Measurements from ENCODE around the gene DCXR. TPM values are rescaled to one million over a fixed set of nuclear protein-coding genes. Genes with fewer than 3 reads are reported as not detected.

The DCXR gene
- 100 to 1,000 TPM in 3 of 4 donors, 10 to 100 TPM in 1; 89.1 to 162 (median 135) TPM for total RNA-seq

DNA sequence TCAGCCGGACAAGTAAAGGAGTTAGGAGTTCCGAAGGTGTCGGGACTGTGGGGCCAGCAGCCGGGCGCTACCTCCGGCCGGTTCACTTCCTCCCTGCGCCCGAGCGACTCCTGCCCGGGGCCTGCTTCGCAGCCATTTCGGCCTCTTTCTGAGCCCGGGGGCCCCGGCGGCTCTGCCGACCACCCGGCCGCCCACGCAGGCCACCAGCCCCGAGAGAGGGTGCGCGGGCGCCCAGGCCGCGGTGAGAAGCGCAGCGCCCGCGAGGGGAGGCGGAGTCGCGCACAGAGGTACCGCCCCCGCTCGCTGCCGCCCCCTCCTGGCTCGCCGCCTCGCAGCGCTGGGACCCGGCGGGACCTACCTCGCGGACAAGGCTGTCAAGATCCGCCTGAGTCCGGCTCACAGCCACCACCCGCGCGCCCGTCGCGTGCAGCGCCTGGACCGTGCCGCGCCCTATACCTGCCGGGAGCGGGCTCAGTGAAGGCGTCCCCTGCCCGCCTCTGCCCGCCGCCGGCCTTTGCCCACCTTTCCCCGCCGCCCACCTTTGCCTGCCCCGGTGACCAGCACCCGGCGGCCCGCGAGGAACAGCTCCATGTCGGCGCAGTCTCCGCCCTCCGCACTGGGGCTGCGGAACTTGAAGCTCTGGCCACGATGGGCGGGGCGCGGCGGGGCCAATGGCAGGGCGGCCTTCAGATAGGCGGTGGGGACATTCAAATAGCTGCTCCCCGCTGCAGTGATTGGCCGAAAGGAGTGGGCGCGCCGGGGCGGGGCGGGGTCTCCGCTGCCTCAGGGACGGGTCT is at the start of gene DCXR:
Gene DCXR, minus strand, starts transcription at position 606 of the 797 bp plus-strand sequence. Its CDS starts 15 bp downstream, at position 591.
- intact Hi-C loops (cut with DNase I), result no loop called here
- 0% methylated on average over 1 to 11 of the region's 92 CpGs for WGBS, 2 donors

DNA sequence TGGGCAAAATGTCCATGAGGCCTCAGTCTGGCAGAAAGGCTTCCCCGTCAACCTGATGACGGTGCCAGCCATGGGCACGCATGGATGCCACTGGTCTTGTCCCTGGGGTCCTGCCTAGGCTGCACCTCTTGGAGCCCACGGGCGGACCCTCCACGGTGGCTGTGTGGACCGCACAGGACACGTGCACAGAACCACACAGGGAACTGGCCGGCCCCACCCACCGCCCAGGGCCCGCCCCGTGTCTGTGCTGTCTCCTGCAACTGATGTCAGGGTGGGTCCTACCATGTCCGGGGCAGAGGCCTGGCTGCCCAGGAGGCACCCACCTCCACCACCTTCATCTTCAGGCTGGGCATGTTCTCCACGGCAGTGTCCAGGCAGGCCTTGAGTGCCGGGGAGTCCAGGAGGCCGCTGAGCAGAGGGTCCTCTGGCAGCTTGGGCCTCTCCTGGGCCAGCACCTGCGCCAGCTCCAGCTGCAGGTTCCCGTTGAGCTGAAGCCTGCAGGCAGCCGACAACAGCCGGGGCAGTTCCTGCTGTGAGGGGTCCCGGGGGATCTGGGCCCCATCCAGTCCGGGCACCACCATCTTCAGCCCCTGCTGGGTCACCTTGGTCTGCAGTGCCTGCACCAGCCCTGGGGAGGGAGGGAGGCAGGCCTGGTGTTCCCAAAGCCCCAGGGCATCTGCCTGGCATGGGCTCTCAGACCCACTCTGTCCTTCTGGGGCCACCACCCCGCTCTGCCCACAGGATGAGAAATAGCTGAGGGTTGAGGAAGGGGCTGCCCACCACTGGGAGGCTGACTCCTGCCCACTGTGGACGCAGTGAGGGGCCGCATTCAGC is 48.7 kb upstream of the DCXR start:
- Histone ChIP-seq H3K9me3 (no peaks in the 10 kb centered on the region), H3K27ac (no peak overlapping the region), H3K4me3 (no peak overlapping the region), H3K4me1 (no peaks in the 10 kb centered on the region), H3K27me3 (no peaks in the 10 kb centered on the region), H3K36me3 (peaks cover 90 to 100% (median 95%) of the 10 kb centered on the region in 3 donors)
- no peak for DNase-seq
- TF ChIP-seq, protein P1, sequence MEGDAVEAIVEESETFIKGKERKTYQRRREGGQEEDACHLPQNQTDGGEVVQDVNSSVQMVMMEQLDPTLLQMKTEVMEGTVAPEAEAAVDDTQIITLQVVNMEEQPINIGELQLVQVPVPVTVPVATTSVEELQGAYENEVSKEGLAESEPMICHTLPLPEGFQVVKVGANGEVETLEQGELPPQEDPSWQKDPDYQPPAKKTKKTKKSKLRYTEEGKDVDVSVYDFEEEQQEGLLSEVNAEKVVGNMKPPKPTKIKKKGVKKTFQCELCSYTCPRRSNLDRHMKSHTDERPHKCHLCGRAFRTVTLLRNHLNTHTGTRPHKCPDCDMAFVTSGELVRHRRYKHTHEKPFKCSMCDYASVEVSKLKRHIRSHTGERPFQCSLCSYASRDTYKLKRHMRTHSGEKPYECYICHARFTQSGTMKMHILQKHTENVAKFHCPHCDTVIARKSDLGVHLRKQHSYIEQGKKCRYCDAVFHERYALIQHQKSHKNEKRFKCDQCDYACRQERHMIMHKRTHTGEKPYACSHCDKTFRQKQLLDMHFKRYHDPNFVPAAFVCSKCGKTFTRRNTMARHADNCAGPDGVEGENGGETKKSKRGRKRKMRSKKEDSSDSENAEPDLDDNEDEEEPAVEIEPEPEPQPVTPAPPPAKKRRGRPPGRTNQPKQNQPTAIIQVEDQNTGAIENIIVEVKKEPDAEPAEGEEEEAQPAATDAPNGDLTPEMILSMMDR (IDR thresholded peaks at IDR 0.05), result no peak
- TF ChIP-seq POLR2A (IDR thresholded peaks at IDR 0.05), result no peak
- intact Hi-C loops (cut with DNase I), result no loop called here
- 100% methylated on average over 2 to 4 of the region's 25 CpGs for WGBS, 2 donors

More for the DNA sequence above, at the start of gene DCXR:
- Histone ChIP-seq H3K4me1 (peaks cover 16 to 50% (median 19%) of the 10 kb centered on the region in 3 donors), H3K4me3 (peak within 1 kb of the TSS; percentile 53 to 82 (median 64)), H3K27ac (peak within 1 kb of the TSS; percentile 93 to 98 (median 96)), H3K9me3 (no peaks in the 10 kb centered on the region), H3K27me3 (peaks cover 0 to 1% (median 0%) of the 10 kb centered on the region in 4 donors), H3K36me3 (peaks cover 0 to 20% (median 0%) of the 10 kb centered on the region in 3 donors)
- peak; percentile 87 for DNase-seq
- peak in 3 of 4 donors; percentile 58 to 95 (median 90) for TF ChIP-seq POLR2A (IDR thresholded peaks at IDR 0.05)
- TF ChIP-seq, protein P1 (IDR thresholded peaks at IDR 0.05), result peak; percentile 51 to 89 (median 77)

DNA sequence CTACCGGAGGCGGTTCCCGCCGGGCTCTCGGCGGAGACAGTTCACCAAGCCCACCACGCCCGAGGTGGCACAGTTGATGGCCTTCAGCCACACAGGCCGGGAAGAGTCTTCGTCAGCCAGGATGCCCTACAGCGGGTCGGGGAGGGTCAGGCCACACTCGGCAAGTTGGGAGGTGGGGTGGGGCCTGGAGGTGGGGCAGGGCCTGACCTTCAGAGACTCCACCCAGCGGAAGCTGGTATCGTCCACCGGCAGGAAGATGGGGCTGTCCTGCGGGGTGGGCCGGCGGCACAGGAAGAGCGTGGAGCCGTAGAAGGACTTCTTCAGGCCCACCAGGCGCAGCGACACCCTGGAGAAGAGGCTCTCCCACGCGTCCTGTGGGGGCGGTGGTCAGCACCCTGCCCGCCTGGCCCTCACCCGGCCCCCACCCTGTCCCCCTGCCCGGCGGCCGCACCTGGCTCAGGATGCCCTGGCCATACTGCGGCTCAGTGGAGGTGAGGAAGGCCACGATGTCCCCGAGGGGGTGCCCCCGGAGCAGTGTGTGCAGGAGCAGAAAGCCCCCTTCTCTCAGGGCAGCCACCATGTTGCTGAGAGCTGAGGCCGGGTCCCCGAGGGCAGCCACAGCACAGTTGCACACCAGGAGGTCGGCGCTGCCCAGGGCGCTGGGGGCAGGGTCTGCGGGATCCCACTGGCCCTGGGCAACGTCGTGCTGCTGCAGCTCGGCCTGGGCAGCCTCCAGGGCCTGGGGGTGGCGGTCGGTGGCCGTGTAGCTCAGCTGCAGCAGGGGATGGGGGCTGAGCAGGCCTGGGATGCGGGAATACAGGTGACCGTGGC is 47.7 kb upstream of the DCXR start:
- no peak for DNase-seq

DNA sequence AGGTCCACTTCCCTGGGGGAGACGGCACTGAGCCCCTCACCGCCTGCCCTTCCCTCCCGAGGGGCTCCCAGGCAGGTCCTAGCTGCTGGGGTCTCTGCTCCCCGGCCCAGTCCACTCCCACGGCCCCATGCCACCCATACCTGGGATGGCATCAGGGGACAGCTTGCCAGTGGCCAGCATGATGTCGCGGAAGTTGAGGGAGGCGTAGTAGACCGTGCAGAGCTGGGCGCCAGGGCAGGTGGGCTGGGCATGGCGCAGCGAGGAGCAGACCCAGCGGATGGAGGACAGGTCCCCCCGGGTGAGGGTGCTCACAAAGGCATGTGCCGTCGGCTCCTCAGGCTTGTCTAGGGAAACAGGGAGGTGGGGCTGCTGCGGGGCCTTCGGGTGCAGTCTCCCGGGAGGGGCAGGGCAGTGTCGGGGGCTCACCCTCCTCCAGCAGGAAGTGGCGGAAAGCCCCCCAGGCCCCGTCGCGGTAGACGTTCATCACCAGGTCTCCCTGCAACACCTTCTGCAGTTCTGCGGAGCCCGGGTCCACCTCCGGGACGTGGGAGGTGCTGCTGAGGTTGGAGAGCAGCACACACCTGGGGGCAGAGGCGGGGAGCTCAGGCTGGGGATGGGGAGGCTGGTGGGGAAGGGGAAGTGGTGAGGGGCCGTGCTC is 47.0 kb upstream of the DCXR start:
- Histone ChIP-seq H3K4me3 (no peak overlapping the region), H3K27ac (no peak overlapping the region), H3K36me3 (peaks cover 84 to 100% (median 93%) of the 10 kb centered on the region in 3 donors), H3K27me3 (no peaks in the 10 kb centered on the region), H3K9me3 (no peaks in the 10 kb centered on the region), H3K4me1 (no peaks in the 10 kb centered on the region)
- TF ChIP-seq, protein P1 (IDR thresholded peaks at IDR 0.05), result no peak
- TF ChIP-seq POLR2A (IDR thresholded peaks at IDR 0.05), result no peak
- WGBS, 2 donors, result 94 to 95% methylated on average over 6 to 7 of the region's 31 CpGs
- intact Hi-C loops (cut with DNase I), result no loop called here
- DNase-seq, result no peak

More for the DNA sequence above, 47.7 kb upstream of the DCXR start:
- TF ChIP-seq, protein P1 (IDR thresholded peaks at IDR 0.05), result no peak
- TF ChIP-seq POLR2A (IDR thresholded peaks at IDR 0.05), result no peak
- no peak overlapping the region for H3K4me3 ChIP-seq
- H3K27me3 ChIP-seq, result no peaks in the 10 kb centered on the region
- H3K27ac ChIP-seq, result no peak overlapping the region
- intact Hi-C loops (cut with DNase I), result no loop called here
- 90 to 91% methylated on average over 6 to 23 of the region's 49 CpGs for WGBS, 2 donors
- H3K9me3 ChIP-seq, result no peaks in the 10 kb centered on the region
- H3K4me1 ChIP-seq, result no peaks in the 10 kb centered on the region
- H3K36me3 ChIP-seq, result peaks cover 86 to 100% (median 93%) of the 10 kb centered on the region in 3 donors

Data from esophagus squamous epithelium (tissue), 5 donors.